ENCODE data around the gene TBX10. TPM values are rescaled to one million over a fixed set of nuclear protein-coding genes. Genes with fewer than 3 reads are reported as not detected.

TBX10 gene
- total RNA-seq, 2 experiments from 2014 or later, result 2.4 to 5.3 TPM

GRCh38 chr11:67633758-67634365 is 5.7 kb downstream of the TBX10 start:
- Histone ChIP-seq H3K9me2 (ENCODE audit: insufficient read depth, low read length) (no peaks in the 10 kb centered on the region), H3K36me3 (ENCODE audit: insufficient read depth, low read length) (no peaks in the 10 kb centered on the region), H4K20me1 (ENCODE audit: insufficient read depth, low read length) (no peaks in the 10 kb centered on the region; the same call in 1 of the 2 replicates), H3K4me2 (ENCODE audit: low read length) (no peak overlapping the region), H3K4me1 (ENCODE audit: insufficient read depth, low read length, poor library complexity, severe bottlenecking) (peaks cover 13% of the 10 kb centered on the region), H3K9me3 (ENCODE audit: low read length) (no peaks in the 10 kb centered on the region), H3K79me2 (ENCODE audit: insufficient read depth, low read depth, low read length) (no peaks in the 10 kb centered on the region), H2AFZ (ENCODE audit: low read length) (no peak overlapping the region), H3K4me3 (ENCODE audit: low read depth, low read length, poor library complexity, severe bottlenecking) (no peak overlapping the region), H3K27ac (ENCODE audit: low read depth, low read length, poor library complexity, severe bottlenecking) (no peak overlapping the region)
- TF ChIP-seq EZH2phosphoT487 (IDR thresholded peaks at IDR 0.05; ENCODE audit: borderline replicate concordance, low read depth, low read length) (no peak), CTCF (conservative IDR thresholded peaks at IDR 0.05; ENCODE audit: low read length) (no peak)
- no peak for DNase-seq (ENCODE audit: low spot score)
- intact Hi-C loops (cut with micrococcal nuclease; ENCODE audit: unreplicated experiment), result no loop called here
- ChIA-PET CTCF (ENCODE audit: unreplicated experiment) (interaction anchor here (0.6 kb wide), 1 partner anchor 243 kb away, joined by 3 read pairs; no protein-coding TSS in a partner anchor), POLR2A (no interaction called here)
- BruUV-seq (replicated peaks), result no TSS peak

- no peak for DNase-seq (ENCODE audit: low spot score)
- no peak overlapping the region for H2AFZ ChIP-seq (ENCODE audit: low read length)
- no peak overlapping the region for H3K4me3 ChIP-seq (ENCODE audit: low read depth, low read length, poor library complexity, severe bottlenecking)
- ChIA-PET CTCF (ENCODE audit: unreplicated experiment) (no interaction called here), POLR2A (no interaction called here)
- no TSS peak for BruUV-seq (replicated peaks)
- peaks cover 20% of the 10 kb centered on the region for H3K4me1 ChIP-seq (ENCODE audit: insufficient read depth, low read length, poor library complexity, severe bottlenecking)
- no peaks in the 10 kb centered on the region for H3K9me2 ChIP-seq (ENCODE audit: insufficient read depth, low read length)
- H3K4me2 ChIP-seq (ENCODE audit: low read length), result no peak overlapping the region
- H3K79me2 ChIP-seq (ENCODE audit: insufficient read depth, low read depth, low read length), result no peaks in the 10 kb centered on the region
- H3K27ac ChIP-seq (ENCODE audit: low read depth, low read length, poor library complexity, severe bottlenecking), result no peak overlapping the region
- no peaks in the 10 kb centered on the region for H3K36me3 ChIP-seq (ENCODE audit: insufficient read depth, low read length)
- intact Hi-C loops (cut with micrococcal nuclease; ENCODE audit: unreplicated experiment), result no loop called here
- no peaks in the 10 kb centered on the region for H3K9me3 ChIP-seq (ENCODE audit: low read length)
- H4K20me1 ChIP-seq (ENCODE audit: insufficient read depth, low read length), result no peaks in the 10 kb centered on the region
- TF ChIP-seq EZH2phosphoT487 (IDR thresholded peaks at IDR 0.05; ENCODE audit: borderline replicate concordance, low read depth, low read length), result no peak
These were observed 6.4 kb downstream of the TBX10 start for GRCh38 chr11:67632982-67633755.

- H2AFZ ChIP-seq (ENCODE audit: low read length), result no peak overlapping the region
- TF ChIP-seq EZH2phosphoT487 (IDR thresholded peaks at IDR 0.05; ENCODE audit: borderline replicate concordance, low read depth, low read length) (no peak), CTCF (conservative IDR thresholded peaks at IDR 0.05; ENCODE audit: low read length) (no peak)
- no TSS peak for BruUV-seq (replicated peaks)
- H3K9me3 ChIP-seq (ENCODE audit: low read length), result no peaks in the 10 kb centered on the region
- no peaks in the 10 kb centered on the region for H3K9me2 ChIP-seq (ENCODE audit: insufficient read depth, low read length)
- no peak overlapping the region for H3K27ac ChIP-seq (ENCODE audit: low read depth, low read length, poor library complexity, severe bottlenecking)
- POLR2A ChIA-PET, result interaction anchor here (0.6 kb wide), 1 partner anchor 80 kb away, joined by 3 read pairs; no protein-coding TSS in a partner anchor
- no peak for DNase-seq (ENCODE audit: low spot score)
- CTCF ChIA-PET (ENCODE audit: unreplicated experiment), result no interaction called here
- H3K4me3 ChIP-seq (ENCODE audit: low read depth, low read length, poor library complexity, severe bottlenecking), result no peak overlapping the region
- no peaks in the 10 kb centered on the region for H3K36me3 ChIP-seq (ENCODE audit: insufficient read depth, low read length)
- no peak overlapping the region for H3K4me2 ChIP-seq (ENCODE audit: low read length)
- intact Hi-C loops (cut with micrococcal nuclease; ENCODE audit: unreplicated experiment), result no loop called here
- no peaks in the 10 kb centered on the region for H4K20me1 ChIP-seq (ENCODE audit: insufficient read depth, low read length)
- no peaks in the 10 kb centered on the region for H3K79me2 ChIP-seq (ENCODE audit: insufficient read depth, low read depth, low read length)
- H3K4me1 ChIP-seq (ENCODE audit: insufficient read depth, low read length, poor library complexity, severe bottlenecking), result peaks cover 23% of the 10 kb centered on the region
These were observed 7.2 kb downstream of the TBX10 start for GRCh38 chr11:67632175-67632981.

Data from OCI-LY7 (cell line).